ENCODE data around the gene WIZ. TPM values are rescaled to one million over a fixed set of nuclear protein-coding genes. Genes with fewer than 3 reads are reported as not detected.

Gene WIZ
- total and polyA plus RNA-seq, 2 of the 8 experiments (the other 6 are each of a cell fraction or from before 2014, with no cell fraction given) = 12.5 to 33.2 TPM

DNA sequence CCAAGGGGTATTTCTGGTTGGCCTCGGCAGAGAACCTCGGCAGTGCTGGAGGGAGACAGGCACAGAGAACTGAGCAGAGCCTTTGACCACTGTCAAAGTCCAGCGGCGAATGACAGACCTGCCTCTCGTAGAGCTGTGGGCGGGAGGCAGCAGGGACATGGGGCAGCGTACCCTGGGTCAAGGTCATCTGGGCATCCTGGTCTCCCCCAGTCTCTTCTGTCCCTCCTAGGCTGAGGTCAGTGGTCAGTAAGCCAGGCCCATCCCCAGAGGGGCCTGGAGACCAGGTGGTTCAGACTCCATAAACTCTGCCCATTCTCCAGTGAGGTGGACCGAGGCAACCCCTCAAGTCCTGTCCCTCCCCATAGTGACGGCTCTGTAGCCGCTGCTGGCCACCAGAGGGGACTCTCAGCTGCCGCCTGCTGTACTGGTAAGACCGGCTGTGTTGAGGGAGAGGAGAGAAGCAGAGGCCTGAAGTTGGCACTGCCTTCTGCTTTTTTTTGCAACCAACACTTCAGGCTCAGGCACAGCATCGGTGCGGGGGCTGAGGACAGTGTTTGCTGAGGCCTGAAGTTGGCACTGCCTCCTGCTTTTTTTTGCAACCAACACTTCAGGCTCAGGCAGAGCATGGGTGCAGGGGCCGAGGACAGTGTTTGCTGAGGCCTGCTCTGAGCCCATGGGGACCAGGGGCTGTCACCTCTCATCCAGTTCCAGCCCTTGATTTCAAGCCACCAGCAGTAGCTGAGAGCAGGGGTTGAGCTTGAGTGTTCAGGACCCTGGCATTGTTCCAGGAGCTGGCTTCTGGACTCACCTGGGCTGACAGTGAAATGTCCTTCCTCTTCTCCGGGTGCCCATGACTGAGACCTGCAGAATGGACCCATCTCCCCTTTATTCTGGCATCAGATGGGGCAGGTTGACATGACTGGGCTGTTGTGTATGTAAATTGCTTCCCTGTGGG is 29.9 kb upstream of the WIZ start, which contains the start of gene PGLYRP2:
PGLYRP2 (minus strand) TSS at position 111 of the 955 bp plus-strand sequence. CDS start 130 bp downstream, outside the sequence.
- no peak within 1 kb of the TSS; the same call in 1 of the 2 replicates for H4K8ac ChIP-seq (ENCODE audit: extremely low read depth, insufficient read depth, low read length)
- no peak within 1 kb of the TSS for H2BK20ac ChIP-seq (ENCODE audit: low read length)
- no peak within 1 kb of the TSS for H2AFZ ChIP-seq (ENCODE audit: low read length)
- H4K91ac ChIP-seq (replicated peaks; ENCODE audit: insufficient read length, low read length) = no peak within 1 kb of the TSS
- H3K9me3 ChIP-seq (ENCODE audit: insufficient read depth in 2 of 2, low read depth in 1 of 2, low read length in 1 of 2) = peaks cover 50 to 64% of the 10 kb centered on the region in 2 experiments
- no peaks in the 10 kb centered on the region for H3K79me1 ChIP-seq (ENCODE audit: low read depth, low read length)
- H2BK120ac ChIP-seq (replicated peaks; ENCODE audit: low read depth, low read length) = no peak within 1 kb of the TSS
- H3K23me2 ChIP-seq (ENCODE audit: low read depth, low read length) = no peaks in the 10 kb centered on the region
- no peak within 1 kb of the TSS for H3K14ac ChIP-seq (ENCODE audit: insufficient read length)
- FAIRE-seq (no peak), DNase-seq (ENCODE audit: low read depth in 1 of 2, low spot score in 2 of 2) (no peak)
- no peak for TF ChIP-seq BRCA1 (IDR thresholded peaks at IDR 0.05; ENCODE audit: low read depth, low read length)
- no peak within 1 kb of the TSS for H4K5ac ChIP-seq (ENCODE audit: insufficient read length, low read depth, low read length)
- H3K36me3 ChIP-seq (ENCODE audit: control insufficient read depth in 2 of 4, insufficient read depth in 4 of 4, low read length in 3 of 4) = no peaks in the 10 kb centered on the region
- H3K9ac ChIP-seq (replicated peaks in 1 of 4; ENCODE audit: extremely low read depth in 1 of 4, low read depth in 3 of 4, low read length in 3 of 4) = no peak within 1 kb of the TSS
- H2BK5ac ChIP-seq (ENCODE audit: low read depth, low read length) = no peak within 1 kb of the TSS
- H3K27me3 ChIP-seq (replicated peaks in 1 of 4; ENCODE audit: control insufficient read depth in 3 of 4, extremely low read depth in 1 of 4, insufficient read depth in 3 of 4, low read length in 3 of 4) = no peaks in the 10 kb centered on the region
- no peak within 1 kb of the TSS for H3K27ac ChIP-seq (ENCODE audit: low read depth, low read length)
- H3K4me2 ChIP-seq (ENCODE audit: insufficient read depth in 1 of 2, low read depth in 2 of 2, low read length in 2 of 2) = no peak within 1 kb of the TSS
- no peak within 1 kb of the TSS for H3K23ac ChIP-seq (ENCODE audit: insufficient read length)
- no peak within 1 kb of the TSS for H3K4ac ChIP-seq (replicated peaks; ENCODE audit: insufficient read length, low read depth, low read length)
- no peak within 1 kb of the TSS for H2BK15ac ChIP-seq (ENCODE audit: low read length)
- H3K18ac ChIP-seq (ENCODE audit: extremely low read depth, low read length) = no peak within 1 kb of the TSS
- no peak within 1 kb of the TSS for H2BK12ac ChIP-seq (ENCODE audit: low read depth, low read length)
- CTCF ChIA-PET (ENCODE audit: partially characterized antibody) = no interaction called here
- no peak within 1 kb of the TSS for H3K56ac ChIP-seq (replicated peaks; ENCODE audit: insufficient read length, low read depth, low read length)
- WGBS, 2 experiments (ENCODE audit: extremely low coverage in 1 of 2, insufficient coverage in 1 of 2, insufficient read length in 1 of 2, insufficient replicate concordance in 2 of 2, low coverage in 1 of 2, low lambda C conversion rate in 2 of 2, missing lambda C conversion rate in 1 of 2) = 86% methylated on average over 16 of the region's 16 CpGs; no CpG with 5 or more reads in 1 of the 2 experiments
- H3K79me2 ChIP-seq (ENCODE audit: control insufficient read depth in 1 of 2, insufficient read depth in 2 of 2, low read length in 2 of 2) = no peaks in the 10 kb centered on the region
- H3K4me1 ChIP-seq (replicated peaks in 1 of 4; ENCODE audit: control insufficient read depth in 3 of 4, insufficient read depth in 4 of 4, low read length in 3 of 4) = no peaks in the 10 kb centered on the region
- no peak within 1 kb of the TSS for H2AK5ac ChIP-seq (ENCODE audit: low read depth, low read length)
- POLR2A ChIA-PET (ENCODE audit: partially characterized antibody) = no interaction called here
- no peak within 1 kb of the TSS for H3K4me3 ChIP-seq (ENCODE audit: extremely low read depth in 1 of 4, insufficient read depth in 2 of 4, low read depth in 3 of 4, low read length in 4 of 4)
- no peaks in the 10 kb centered on the region for H4K20me1 ChIP-seq (replicated peaks in 1 of 2; ENCODE audit: control insufficient read depth in 1 of 2, insufficient read depth in 2 of 2, low read length in 2 of 2)

Data from H1 (cell line).